Keratinocyte (primary cell): ENCODE measurements around the gene FRMPD1. TPM values are rescaled to one million over a fixed set of nuclear protein-coding genes. Genes with fewer than 3 reads are reported as not detected.

Experiments
- DNase-seq: peaks from one replicate; pipeline ENCODE4 v3.0.0-alpha.2; 2011; ENCODE audit warnings: low read depth, missing footprints, low spot score
- FAIRE-seq: peaks from 2 replicates; lab custom pipeline; 2011; peaks lifted over from hg19 to GRCh38; lab: Jason Lieb, UNC
- H2AFZ ChIP-seq: 2 replicates; pipeline ENCODE4 v1.6.0; 2012; ENCODE audit warnings: low read length, control low read depth, inconsistent platforms; ENCODE audit not compliant: control insufficient read depth
- H3K27ac ChIP-seq: 2 replicates; pipeline ENCODE4 v1.5.1; 2011; ENCODE audit warnings: low read length; ENCODE audit not compliant: control insufficient read depth, insufficient read depth
- H3K27me3 ChIP-seq: 3 replicates; pipeline ENCODE4 v1.6.0; 2011; ENCODE audit warnings: low read length; ENCODE audit not compliant: control insufficient read depth, insufficient read depth; ENCODE audit errors: extremely low read depth
- H3K36me3 ChIP-seq, 2 experiments: 2 replicates in 1 of 2; 3 replicates in 1 of 2; pipeline ENCODE4 v1.5.1; 2011; ENCODE audit warnings: low read length in 2 of 2, mild to moderate bottlenecking in 1 of 2; ENCODE audit not compliant: control insufficient read depth in 2 of 2, insufficient read depth in 2 of 2; ENCODE audit errors: extremely low read depth in 1 of 2
- H3K4me1 ChIP-seq: 3 replicates; pipeline ENCODE4 v1.5.1; 2011; ENCODE audit warnings: low read length; ENCODE audit not compliant: control insufficient read depth, insufficient read depth; ENCODE audit errors: extremely low read depth
- H3K4me2 ChIP-seq: 3 replicates; pipeline ENCODE4 v1.6.0; 2011; ENCODE audit warnings: low read depth, low read length; ENCODE audit not compliant: control insufficient read depth, insufficient read depth; ENCODE audit errors: extremely low read depth
- H3K4me3 ChIP-seq, 3 experiments: fragments of 200-600 bp in 1 of 3; sonication (generic) in 1 of 3; 2 replicates in 2 of 3; 3 replicates in 1 of 3; pipeline ENCODE4 v1.5.1; 2011 to 2016; ENCODE audit warnings: low read length in 3 of 3, mild to moderate bottlenecking in 3 of 3, control low read depth in 2 of 3, inconsistent platforms in 1 of 3, low read depth in 1 of 3, mixed read lengths in 1 of 3, mixed run types in 1 of 3, moderate library complexity in 1 of 3; ENCODE audit not compliant: control insufficient read depth in 2 of 3, insufficient read depth in 2 of 3; ENCODE audit errors: extremely low read depth in 1 of 3
- H3K79me2 ChIP-seq: 2 replicates; pipeline ENCODE4 v1.6.0; 2012; ENCODE audit warnings: low read length; ENCODE audit not compliant: control insufficient read depth, insufficient read depth
- H3K9ac ChIP-seq: 3 replicates; pipeline ENCODE4 v1.6.0; 2011; ENCODE audit warnings: low read length; ENCODE audit not compliant: control insufficient read depth, insufficient read depth; ENCODE audit errors: extremely low read depth
- H3K9me1 ChIP-seq: 3 replicates; pipeline ENCODE4 v1.6.0; 2011; ENCODE audit warnings: low read length; ENCODE audit not compliant: control insufficient read depth, insufficient read depth; ENCODE audit errors: extremely low read depth
- H3K9me3 ChIP-seq: 2 replicates; pipeline ENCODE4 v1.5.1; 2012; ENCODE audit warnings: low read depth, low read length; ENCODE audit not compliant: control insufficient read depth
- H4K20me1 ChIP-seq: 3 replicates; pipeline ENCODE4 v1.6.0; 2011; ENCODE audit warnings: low read length; ENCODE audit not compliant: control insufficient read depth, insufficient read depth; ENCODE audit errors: extremely low read depth
- CTCF ChIP-seq, 3 experiments: IDR thresholded peaks in 1 of 3; conservative IDR thresholded peaks in 1 of 3; optimal IDR thresholded peaks in 1 of 3; 2 replicates in 2 of 3; 3 replicates in 1 of 3; pipeline versions ENCODE3 to v1.5.1; 2011; ENCODE audit warnings: low read length in 3 of 3, mild to moderate bottlenecking in 3 of 3, moderate library complexity in 2 of 3, control low read depth in 1 of 3, inconsistent platforms in 1 of 3; ENCODE audit not compliant: insufficient read depth in 2 of 3; ENCODE audit errors: extremely low read depth in 1 of 3
- EZH2 ChIP-seq: IDR thresholded peaks from one replicate; pipeline ENCODE4 v1.6.1; 2012; ENCODE audit warnings: inconsistent platforms, mild to moderate bottlenecking, low read length, moderate library complexity
- dilution Hi-C: fragments of 300-500 bp; cut with MboI; formaldehyde crosslinking; loops from one replicate; pipeline ENCODE4 v1.7.0; 2020; ENCODE audit warnings: low sequenced_read_pairs; ENCODE audit not compliant: extremely low pct_ligation_motif_present
- polyA plus RNA-seq, 5 experiments: library from polyadenylated mRNA; depleted of rRNA in 3 of 5; stranded (reverse) in 3 of 5; stranded (forward) in 1 of 5; unstranded in 1 of 5; fragments of >200 nt; gene quantifications; 1 replicate in 1 of 5; 2 replicates in 3 of 5; 3 replicates in 1 of 5; pipeline versions ENCODE4 v1.2.1 to v1.2.3, GENCODE V29; 2011 to 2012; ENCODE audit warnings: missing spikeins in 2 of 5, low read depth in 1 of 5, low replicate concordance in 1 of 5

The FRMPD1 gene
- polyA plus RNA-seq, 1 donor (not counting 4 experiments of a cell fraction or from before 2014, with no cell fraction given), result 0.01 TPM

GRCh38 chr9:37678789-37679273 lies 28.1 kb downstream of the FRMPD1 start:
- DNase-seq, result no peak

GRCh38 chr9:37679649-37680402 lies 29.1 kb downstream of the FRMPD1 start:
- H3K4me3 ChIP-seq, result no peak overlapping the region
- H3K4me2 ChIP-seq, result no peak overlapping the region
- TF ChIP-seq EZH2 (no peak), CTCF (optimal IDR thresholded peaks at IDR 0.05 in 1 of 3, IDR thresholded peaks at IDR 0.05 in 1 of 3, conservative IDR thresholded peaks at IDR 0.05 in 1 of 3; ENCODE audit: extremely low read depth in 1 of 3, insufficient read depth in 2 of 3, low read length in 3 of 3) (no peak)
- H3K4me1 ChIP-seq, result no peaks in the 10 kb centered on the region
- H3K27me3 ChIP-seq, result peaks cover 20% of the 10 kb centered on the region
- DNase-seq, result no peak
- no peak overlapping the region for H2AFZ ChIP-seq
- H3K9me3 ChIP-seq, result no peaks in the 10 kb centered on the region
- no peak overlapping the region for H3K27ac ChIP-seq
- H3K36me3 ChIP-seq, result no peaks in the 10 kb centered on the region
- no peaks in the 10 kb centered on the region for H4K20me1 ChIP-seq
- no peaks in the 10 kb centered on the region for H3K9me1 ChIP-seq
- no peak for FAIRE-seq
- no peak overlapping the region for H3K9ac ChIP-seq
- dilution Hi-C loops, result no loop called here
- H3K79me2 ChIP-seq, result no peaks in the 10 kb centered on the region

More at GRCh38 chr9:37678789-37679273, 28.1 kb downstream of the FRMPD1 start:
- Histone ChIP-seq H3K27me3 (peaks cover 20% of the 10 kb centered on the region), H3K9me1 (no peaks in the 10 kb centered on the region), H3K79me2 (no peaks in the 10 kb centered on the region), H3K36me3 (no peaks in the 10 kb centered on the region), H4K20me1 (no peaks in the 10 kb centered on the region), H2AFZ (no peak overlapping the region), H3K9me3 (no peaks in the 10 kb centered on the region), H3K4me1 (no peaks in the 10 kb centered on the region), H3K4me2 (no peak overlapping the region), H3K4me3 (no peak overlapping the region), H3K27ac (no peak overlapping the region), H3K9ac (no peak overlapping the region)
- no peak for FAIRE-seq
- dilution Hi-C loops, result no loop called here
- TF ChIP-seq EZH2, result no peak
- TF ChIP-seq CTCF (optimal IDR thresholded peaks at IDR 0.05 in 1 of 3, IDR thresholded peaks at IDR 0.05 in 1 of 3, conservative IDR thresholded peaks at IDR 0.05 in 1 of 3; ENCODE audit: extremely low read depth in 1 of 3, insufficient read depth in 2 of 3, low read length in 3 of 3), result no peak
